Measurements from ENCODE around the gene CD300A.
A peak's percentile ranks its signal among the peaks of the same experiment; 100 is the strongest.

Gene CD300A

DNA sequence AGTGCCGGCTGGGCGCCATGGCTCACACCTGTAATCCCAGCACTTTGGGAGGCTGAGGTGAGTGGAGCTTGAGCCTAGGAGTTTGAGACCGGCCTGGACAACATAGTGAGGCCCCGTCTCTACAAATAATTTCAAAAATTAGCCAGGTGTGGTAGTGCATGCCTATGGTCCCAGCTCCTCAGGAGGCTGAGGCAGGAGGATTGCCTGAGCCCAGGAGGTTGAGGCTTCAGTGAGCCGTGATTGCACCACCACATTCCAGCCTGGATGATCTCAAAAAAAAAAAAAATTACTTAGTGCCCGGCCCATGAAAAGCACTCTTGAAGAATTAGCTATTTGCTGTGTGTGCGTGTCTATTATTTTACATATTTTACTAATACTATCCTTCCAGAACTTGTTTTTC is 24.9 kb upstream of the CD300A start:
- DNase-seq = no peak

DNA sequence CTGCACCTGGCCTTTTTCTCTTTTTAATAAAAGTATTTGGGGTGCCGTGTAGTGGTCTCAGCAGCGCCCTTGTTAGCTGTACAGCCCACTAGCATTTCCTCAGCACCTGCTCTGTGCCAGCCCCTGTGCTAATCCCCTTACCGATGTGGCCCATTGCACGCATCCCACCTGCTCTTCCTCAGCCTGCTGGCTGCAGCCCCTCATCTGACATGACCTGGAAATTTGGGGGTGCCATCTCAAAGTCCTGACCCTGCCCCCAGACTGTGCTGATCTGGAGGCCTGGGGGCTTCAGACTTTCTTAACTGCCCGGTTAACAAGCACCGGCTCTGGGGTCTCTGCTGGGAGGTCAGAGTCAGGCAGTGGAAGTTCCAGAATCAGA is 24.2 kb upstream of the CD300A start:
- no peak for DNase-seq

DNA sequence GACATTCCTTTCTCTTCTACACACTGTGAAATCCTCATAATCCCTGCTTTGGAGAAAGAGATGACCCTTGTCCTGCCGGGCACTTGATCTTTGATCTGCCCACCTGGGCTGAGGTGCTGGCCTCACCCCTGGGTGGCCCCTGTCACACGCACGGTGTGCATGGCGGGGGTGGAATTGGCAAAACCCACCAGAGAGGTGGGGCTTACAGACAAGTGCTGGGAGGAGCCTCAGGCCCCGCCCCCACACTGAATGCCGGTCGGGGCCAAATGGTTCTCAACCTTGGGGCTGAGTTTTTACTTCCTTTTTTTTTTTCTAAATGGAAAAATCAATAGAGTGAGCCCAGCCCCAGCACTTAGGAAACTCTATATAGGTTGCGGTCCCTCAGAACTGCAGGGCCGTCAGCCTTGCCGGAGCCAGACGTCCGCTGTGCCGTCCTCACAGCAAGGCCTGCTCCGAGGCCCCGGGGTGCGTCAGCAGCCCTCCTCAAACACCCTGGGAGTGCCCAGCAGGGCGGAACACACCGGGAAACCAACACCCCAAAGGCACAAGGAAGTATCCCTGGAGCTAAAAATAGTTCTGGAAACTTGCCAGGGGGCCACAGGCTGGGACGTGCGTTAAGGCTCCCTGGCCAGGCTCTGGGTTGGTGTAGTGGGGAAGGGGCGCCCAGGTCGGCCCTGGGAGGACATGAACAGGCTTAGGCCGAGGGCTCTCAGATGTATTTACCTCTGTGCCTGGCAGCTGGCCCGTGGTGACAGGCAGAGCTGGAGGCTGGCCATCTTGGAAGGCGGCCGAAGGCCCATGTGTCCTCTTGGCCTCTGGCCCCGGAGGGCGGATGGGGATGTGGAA is 23.5 kb upstream of the CD300A start:
- DNase-seq = peak; percentile 96

DNA sequence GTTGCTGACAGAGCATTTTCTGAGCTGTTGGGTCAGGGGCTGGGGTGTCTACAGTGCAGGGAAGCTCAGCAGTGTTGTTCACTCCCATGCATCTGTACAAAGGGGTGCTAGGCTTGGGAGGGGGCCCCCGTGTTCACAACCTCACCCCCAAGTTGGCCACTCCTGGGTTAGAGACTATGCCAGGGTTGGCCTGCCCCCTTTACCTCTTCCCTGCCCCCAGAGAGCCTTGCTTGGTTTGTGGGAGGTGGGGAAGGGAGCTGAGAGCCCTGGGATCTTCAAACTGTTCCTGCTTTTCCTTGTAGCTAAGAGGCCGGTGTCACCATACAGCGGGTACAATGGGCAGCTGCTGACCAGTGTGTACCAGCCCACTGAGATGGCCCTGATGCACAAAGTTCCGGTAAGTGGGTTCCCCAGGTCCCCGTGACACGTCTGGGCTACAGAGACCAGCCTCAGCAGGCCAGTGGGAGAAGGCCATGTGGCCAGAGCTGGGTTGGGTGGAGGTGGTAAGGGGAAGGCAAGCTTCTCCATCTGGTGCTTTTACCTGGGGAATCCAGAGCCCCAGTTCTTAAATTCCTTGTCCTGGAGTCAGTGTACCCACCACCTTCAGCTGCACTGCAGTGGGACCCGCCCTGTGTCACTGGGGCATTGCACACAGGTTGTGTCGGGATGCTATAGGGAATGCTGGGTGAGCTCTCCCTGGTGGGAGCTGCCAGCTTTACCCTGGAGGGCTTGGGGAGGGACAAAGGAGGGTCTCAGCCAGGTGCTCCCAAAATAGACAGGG is 22.7 kb upstream of the CD300A start:
- no peak for DNase-seq

DNA sequence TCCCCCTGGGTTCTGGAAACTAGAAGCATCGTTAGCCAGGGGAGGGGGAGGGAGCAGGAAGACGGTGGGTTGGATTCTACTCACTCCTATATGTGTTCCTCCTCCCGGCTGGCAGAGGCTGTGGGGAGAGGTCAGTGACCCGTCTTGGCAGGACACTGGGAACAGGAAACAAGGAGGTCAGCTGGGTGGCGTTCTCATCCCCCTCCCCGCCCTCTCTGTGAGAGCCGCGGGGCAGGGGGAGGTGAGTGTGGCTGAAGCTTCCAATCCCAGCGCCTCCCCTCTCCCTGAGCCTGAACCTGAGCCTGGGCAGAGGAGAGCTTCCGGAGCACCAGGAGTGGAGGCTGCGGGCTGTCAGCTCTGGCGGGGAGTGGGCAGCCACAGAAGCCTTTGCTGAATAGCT is 22.0 kb upstream of the CD300A start:
- no peak for DNase-seq

DNA sequence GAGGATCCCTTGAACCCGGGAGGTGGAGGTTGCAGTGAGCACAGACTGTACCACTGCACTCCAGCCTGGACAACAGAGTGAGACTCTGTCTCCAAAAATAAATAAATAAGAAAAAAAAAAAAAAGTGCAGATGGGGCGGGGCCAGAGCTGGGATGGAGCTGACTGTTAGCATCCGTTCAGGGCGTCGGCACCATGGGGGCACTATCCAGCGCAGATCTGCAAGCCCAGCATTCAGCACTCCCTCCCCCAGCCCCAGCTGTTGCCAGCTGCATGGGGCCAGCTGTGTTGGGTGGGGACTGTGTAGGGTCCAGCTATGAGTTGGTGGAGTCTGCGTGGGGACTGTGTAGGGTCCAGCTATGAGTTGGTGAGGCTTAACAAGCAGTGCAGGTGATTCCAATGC is 21.3 kb upstream of the CD300A start:
- DNase-seq = no peak

DNA sequence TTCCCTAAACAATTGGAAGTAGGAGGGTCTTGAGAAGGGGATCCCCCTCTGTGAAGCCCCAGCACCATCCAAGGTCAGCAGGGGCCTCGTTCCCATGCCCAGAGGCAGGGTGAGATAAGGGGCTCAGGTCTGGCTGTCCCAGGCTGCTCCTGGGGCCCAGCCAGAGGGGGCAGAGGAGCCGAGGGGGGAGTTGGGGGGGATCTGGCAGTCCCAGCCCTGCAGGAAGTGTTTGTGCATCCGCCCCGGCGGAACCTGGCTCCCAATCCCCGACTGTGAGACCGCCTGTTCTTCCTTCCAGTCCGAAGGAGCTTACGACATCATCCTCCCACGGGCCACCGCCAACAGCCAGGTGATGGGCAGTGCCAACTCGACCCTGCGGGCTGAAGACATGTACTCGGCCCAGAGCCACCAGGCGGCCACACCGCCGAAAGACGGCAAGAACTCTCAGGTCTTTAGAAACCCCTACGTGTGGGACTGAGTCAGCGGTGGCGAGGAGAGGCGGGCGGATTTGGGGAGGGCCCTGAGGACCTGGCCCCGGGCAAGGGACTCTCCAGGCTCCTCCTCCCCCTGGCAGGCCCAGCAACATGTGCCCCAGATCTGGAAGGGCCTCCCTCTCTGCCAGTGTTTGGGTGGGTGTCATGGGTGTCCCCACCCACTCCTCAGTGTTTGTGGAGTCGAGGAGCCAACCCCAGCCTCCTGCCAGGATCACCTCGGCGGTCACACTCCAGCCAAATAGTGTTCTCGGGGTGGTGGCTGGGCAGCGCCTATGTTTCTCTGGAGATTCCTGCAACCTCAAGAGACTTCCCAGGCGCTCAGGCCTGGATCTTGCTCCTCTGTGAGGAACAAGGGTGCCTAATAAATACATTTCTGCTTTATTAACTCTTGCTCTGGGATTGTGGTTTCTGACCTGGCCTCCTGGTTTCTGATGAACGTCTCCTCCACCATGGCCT is 19.6 kb upstream of the CD300A start:
- DNase-seq = no peak

DNA sequence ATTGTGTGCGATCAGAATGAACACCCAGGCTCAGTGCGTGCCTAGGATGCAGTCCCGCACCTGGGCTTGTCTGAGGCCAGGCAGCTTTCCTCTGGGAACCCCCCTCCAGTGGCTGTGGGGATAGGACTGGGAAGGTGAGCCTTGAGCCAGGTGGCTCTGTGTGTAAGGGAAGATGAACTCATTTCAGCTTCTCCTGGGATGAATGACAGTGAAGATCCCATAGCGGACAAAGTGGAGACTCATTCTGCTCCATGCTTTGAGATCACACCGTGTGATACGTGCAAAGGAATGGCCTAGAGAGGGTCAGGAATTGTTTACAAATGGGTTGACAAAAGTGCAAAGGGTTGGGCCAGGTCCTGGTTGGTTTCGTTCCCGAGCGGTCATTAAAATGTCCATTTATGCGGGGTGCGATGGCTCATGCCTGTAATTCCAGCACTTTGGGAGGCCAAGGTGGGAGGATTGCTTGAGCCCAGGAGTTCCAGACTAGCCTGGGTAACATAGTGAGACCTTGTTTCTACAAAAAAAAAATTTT is 18.7 kb upstream of the CD300A start:
- no peak for DNase-seq

DNA sequence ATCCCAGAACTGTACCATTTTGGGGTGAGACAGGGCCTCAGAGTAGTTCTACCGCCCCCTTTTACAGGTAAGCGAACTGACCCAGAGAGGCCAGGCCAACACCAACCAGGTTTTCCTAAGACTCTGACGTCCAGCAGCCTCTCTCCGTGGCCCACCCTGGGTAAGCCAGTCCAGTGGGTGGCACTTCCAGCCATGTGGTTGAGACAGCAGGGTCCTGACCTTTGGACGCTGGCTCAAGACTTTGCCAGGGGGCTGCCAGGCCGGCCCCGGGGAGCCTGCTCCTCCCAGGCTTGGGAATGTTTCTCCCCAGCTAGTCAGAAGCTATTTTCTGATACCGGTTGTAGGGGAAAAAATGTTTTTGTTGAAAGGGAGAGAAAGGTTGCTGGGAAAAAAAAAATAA is 17.7 kb upstream of the CD300A start:
- DNase-seq = no peak

DNA sequence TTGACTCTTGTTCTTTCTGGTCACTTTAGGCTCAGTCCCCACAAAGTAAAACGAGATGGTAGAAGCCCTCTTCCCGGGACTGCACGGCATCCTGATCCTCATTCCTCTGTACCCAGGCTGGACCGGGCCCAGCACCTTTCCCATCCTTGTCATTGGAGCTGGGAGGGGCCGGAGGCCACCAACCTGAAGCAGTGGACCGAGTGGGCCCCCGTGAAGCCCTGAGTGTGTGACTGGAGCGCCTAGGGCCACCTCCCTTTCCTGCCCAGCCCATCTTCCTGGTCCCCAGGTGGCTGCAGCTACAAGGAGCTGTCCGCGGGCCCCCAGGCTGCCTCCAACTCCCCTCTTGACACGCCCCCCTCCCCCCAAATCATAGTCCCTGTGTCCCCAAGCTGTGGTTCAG is 17.1 kb upstream of the CD300A start:
- no peak for DNase-seq

DNA sequence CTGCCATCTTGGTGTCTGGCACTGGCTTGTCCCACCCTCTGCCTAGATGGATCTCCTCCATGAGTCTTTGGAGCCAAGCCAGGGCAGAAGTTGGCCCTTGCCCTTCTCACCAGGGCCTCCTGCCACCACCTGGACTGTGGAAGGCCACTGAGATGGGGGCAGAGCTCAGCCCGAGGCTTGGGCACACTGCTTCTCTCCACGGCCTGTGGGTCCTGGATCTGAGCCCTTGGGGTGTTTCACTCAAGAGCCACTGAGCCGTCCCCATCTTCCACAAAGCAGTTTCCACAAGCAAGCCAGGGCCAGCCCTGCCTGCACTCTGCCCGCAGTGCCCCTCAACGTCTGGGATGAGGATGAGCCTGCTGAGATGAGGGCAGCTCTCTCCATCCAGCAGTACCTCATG is 16.7 kb upstream of the CD300A start:
- no peak for DNase-seq

DNA sequence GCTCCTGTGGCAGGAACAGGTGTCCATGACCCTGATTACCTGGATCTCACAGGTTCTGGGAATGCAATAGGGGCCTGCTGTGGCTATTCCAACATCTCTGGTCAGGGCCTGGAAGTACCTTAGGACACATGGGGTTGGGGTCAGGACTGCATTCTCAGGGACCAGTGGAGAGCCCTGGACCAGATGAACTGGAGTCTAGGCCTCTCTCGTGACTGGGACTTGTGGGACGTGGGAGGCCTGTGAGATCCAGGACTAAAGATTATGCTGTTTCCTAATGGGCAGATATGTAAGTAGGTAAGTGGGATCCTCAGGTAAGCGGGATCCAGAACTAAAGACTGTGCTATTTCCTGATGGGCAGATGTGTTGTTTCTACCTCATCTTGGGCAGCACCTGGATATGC is 16.2 kb upstream of the CD300A start:
- no peak for DNase-seq

DNA sequence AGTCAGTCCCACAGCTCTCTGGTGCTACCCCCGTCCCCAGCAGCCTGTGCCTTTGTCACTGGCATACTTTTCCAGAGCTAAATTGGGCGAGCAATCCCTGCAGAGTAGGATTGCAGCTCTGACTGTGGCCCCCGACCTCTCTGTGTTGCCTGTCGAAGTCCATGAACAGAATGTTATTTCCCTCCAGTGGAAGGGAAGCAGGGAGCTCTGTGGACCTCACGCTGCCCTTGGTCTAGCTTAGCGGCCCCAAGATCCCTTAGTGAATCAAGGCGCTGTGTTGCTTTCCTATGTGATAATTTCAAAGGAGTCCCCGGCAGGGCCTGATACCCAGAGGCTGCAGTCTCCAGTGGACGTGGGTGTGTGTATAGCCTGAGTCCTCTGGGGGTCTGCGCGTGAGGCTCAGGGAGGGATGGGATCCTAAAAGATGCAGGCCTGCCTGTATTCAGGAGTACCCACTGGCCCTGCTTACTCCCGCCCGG is 15.5 kb upstream of the CD300A start:
- DNase-seq = no peak

DNA sequence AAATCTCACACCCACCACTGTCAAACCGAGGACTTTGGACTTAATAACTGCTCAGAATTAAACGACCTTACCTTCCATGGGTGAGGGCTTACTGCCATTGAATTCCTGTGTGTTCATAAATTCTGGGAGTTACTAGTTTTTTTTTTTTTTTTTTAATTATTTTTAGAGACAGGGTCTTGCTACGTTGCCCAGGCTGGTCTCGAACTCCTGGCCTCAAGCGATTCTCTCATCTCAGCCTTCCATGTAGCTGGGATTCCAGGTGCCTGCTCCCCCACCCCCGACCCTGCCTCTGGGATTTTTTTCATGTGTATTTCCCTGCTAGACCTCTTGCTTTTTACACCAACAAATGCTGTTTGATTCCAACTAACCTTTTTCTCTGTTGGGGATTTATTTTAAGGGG is 14.9 kb upstream of the CD300A start:
- DNase-seq = no peak

DNA sequence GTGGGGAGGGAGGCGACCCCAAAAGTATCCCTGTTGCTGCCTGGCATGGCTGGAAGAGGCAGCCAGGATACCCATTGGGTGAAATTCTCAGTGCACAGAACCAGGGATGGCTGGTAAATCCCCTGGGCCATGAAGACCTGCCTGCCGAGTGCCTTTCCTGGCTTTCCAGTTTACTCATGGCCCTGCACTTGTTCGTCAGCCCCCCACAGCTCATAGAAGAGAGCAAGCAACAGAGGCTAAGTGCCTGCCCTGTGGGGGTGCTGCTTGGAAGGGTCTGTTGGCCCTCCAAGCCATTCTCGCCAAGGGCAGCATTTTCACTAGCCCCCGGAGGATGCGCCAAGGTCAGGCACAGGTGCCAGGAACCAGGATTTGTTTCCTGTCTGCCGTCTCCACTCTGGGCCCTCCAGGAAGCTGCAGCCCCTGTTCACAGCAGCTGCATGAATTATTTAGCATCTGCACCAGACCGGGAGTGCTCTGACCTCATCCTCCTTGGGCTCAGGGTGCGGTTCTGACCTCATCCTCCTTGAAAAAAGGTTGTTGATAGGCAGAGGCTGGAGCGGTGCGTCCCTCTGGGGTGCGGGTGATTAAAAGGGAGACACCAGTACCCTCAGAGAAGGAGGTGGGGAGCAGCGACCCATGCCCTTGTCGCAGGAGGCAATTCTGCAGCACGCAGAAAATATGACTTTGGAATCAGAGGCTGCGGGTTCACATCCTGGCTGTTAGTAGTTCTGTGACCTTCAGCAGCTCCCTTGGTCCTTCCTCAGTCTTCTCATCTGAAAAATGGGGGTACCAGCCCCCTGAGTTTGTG is 14.2 kb upstream of the CD300A start:
- DNase-seq = peak; percentile 92

DNA sequence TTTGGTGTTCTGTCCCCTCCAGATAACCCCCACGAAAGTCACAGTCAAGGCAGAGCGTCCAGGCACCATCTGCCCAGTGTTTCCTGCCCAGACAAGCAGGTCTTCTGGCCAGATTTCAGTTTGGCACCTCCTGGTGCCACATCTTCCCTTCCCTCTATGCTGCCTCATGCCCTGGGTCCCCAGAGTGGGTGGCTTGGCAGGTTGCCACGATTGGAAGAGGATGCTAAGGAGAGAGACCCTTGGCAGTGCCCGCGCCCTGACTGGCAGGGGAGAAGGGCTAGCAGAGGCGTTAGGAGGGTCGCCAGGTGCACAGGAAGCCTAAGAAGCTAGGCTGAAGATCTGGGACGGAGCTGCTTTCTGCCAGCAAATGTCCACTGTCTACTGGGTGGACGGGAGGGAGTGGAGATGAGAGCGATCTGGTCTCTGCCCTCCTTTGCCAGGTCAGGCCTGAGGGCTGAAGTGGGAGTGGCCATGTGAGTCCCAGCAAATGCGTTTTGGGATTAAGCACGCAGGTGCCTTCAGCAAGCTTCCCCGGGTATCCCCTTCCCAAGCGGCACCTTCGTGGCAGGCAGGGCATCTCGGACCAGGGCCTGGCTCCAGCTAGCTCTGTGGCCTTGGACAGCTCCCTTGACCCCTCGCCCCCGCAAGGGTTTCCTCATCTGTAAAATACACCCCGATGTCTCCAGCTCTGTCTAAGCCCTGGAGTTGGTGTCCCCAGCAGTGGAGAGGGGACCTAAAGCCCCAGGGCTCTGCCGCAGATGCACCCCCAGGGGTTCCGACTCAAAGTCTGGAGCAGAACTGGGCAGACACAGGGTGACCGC is 13.4 kb upstream of the CD300A start:
- peak; percentile 79 for DNase-seq

DNA sequence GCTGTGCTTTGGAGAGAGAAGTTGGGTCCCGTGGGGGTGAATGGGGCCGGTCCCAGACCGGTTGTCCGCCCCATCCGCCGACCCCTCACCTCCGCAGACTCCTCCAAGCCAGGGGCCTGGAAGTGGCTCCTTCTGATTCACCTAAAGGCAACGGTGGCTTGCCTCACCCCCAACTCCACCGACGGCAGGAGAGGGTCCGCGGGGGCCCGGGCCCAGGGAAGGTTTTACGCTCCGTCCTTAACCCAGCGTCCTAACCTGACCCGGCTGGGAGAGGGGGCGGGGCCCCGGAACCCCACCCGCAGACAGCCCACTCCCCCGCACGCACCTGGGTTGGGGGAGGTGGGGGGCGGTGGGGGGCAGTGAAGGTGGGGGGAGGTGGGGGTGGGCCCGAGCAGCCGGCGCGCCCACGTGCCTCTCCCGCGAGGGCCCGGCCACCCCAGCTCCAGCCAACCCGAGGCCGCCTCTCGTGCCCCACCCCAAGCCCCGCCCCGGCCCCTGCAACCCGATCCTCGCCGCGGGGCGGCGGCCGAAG is 12.7 kb upstream of the CD300A start:
- DNase-seq = peak; percentile 95

DNA sequence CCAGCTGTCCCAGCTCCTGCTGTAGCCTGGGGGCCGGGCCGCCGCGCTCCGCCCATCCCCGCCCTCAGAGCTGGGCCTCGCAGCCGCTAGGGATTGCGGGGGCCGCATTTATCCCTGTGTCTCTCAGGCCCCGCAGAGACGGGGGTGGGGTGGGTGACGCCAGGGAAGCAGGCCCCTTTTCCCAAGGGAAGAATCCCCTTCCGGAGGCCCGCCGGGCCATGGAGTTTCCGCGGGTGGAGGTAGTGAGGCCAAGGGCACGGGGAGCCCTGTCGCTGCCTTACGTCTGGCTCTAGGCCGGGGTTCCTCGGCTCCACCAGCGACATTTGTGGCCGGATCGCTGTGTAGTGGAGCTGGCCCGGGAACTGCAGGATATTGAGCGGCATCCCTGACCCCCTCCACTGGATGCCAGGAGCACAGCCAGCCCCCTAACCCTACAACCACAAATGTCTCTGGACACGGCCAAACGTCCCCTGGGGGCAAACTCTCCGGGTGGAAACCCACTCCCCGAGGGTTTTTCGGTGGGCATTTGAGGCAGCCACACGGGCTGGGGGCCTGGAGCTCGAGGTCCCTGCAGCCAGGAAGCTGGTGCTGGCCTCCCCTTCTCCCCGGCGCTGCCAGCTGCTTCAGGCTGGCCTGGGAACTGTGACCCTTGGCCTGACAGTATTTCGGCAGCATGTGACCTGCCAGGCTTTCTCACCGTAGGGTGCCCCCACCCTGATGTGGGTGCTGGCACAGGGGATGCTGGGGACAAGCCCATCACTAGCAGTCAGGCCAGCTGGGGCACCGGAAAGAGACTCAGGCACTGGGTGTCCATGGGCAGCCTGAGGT is 12.0 kb upstream of the CD300A start:
- peak; percentile 86 for DNase-seq

DNA sequence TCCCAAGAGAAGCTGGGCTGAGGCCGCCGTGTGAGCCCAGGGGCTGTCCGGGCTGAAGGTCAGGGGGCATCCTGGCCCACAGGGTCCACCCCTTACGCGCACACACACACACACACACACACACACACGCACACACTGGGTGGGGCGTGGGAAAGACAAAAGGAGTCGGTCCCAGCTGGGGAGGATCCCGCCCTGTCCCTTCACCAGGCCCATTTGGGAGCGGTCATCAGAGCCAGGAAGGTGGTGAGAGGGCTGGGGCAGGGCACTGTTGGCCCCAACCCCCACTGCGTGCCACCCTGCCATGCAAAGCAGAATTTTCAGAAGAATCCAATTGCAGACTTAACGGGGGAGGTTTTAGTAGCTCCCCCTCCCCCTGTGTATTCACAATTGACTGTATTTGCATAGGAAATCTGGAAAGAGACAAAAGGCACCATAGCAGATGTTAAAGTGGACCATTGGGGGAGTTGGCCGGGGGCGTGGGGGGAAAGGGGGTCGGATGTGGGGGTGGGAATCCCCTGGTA is 11.3 kb upstream of the CD300A start:
- DNase-seq = no peak

DNA sequence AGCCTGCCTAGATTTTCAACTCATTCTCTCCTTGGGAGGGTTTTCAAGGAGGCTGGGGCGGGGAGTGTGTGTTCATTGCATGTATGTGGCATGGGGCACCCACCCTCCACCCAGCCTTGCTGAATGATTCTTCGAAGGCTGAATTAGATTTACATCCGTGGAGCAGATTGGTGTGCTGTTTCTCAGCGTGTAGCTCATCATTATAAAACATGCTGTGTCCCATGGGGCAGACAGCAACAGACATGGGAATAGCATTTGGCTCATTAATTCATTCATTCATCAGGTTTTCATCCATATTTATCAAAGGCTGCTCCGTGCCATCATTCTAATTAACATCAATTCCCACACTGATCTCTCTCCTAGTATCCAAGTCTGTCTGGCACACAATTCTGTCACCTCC is 10.6 kb upstream of the CD300A start:
- no peak for DNase-seq
